Endothelial cell of hepatic sinusoid (primary cell): ENCODE measurements around the gene CPB1.

Experiments used
- in situ Hi-C: cut with HindIII; loops from 2 replicates; pipeline ENCODE4 v1.10.0; 2017; ENCODE audit warnings: low sequenced_read_pairs

CPB1 gene

DNA sequence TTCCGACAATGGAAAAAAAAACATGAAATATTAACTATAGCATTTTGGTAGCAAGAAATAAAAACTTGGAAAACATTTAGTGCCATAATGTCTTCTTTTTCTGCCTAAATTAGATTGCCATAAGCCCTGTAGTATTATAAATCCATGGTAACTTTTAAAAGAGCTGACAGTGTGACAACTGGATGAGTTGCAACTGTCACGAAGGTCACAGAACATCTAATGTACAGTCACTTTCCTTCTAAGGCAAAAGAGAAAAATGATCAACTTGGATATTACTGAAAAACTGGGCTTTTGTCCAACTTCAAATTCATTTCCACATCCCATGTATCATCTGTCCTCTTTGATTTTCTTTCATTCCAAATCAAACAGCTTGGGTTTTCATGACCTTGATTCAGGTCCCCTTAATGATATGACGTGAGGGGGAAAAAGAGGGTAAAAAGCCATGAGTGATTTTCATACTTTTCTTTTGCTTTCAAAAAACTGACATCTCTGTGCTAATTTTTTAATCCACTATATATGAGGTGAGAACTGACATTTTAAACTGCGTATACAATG, 602 bp downstream of the CPB1 start:
- in situ Hi-C loops, result no loop called here

DNA sequence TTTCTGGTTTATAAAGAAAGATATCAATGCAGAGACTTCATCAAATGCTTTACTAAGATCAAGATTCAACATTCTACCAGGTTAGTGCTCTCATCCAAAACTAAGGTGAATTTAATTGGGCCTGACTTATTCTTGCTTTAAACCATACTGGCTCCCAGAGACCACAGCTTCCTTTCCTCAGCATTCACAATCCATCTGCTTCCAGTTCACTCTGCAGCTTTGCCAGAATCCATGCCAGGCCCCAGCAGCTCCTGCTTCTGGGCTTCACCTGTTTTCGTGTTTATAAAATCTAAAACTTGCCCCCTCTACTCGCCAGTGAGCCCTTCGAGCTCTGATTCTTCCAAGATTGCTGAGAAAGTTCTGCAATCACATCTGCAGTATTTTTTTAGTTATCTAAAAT, 2.3 kb downstream of the CPB1 start:
- in situ Hi-C loops, result no loop called here

DNA sequence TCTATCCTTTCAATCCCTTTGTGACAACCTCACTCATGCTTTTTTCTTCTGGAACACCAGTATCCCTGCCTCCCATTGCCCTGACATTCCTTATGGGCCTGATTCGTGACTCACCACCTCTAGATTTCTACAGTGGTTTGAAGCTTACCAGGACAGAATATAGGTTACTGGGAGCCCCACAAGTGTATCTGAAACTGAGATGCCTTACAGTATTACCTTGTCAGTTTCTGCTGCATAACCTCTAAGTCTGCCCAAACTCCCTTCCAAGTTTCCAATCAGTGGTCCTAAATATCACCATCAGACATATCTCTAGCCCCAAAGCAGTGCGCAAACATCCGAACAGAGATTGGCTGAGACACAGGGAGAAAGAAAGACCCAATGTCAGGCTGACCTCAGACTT, 5.6 kb downstream of the CPB1 start:
- in situ Hi-C loops, result no loop called here

DNA sequence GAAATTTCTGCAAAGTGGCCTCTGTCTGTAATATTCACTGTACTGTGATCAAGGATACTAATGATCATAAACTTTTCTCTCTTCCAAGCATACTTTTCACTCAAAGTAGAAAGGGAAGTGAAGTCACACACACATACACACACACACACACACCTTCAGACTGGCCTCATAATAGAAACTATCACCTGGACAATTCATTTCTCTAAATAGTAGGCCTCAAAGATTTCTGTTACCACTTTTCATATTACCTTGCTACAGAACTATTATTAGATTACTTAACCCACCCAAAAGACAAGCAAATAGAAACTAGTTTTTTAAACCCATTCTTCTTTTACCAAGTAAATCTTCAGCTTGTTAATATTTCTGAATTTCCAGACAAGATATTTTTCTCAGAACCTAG, 12.2 kb downstream of the CPB1 start:
- in situ Hi-C loops, result loop anchor here (5.0 kb wide), 1 partner anchor 38 kb away; no protein-coding TSS in a partner anchor

DNA sequence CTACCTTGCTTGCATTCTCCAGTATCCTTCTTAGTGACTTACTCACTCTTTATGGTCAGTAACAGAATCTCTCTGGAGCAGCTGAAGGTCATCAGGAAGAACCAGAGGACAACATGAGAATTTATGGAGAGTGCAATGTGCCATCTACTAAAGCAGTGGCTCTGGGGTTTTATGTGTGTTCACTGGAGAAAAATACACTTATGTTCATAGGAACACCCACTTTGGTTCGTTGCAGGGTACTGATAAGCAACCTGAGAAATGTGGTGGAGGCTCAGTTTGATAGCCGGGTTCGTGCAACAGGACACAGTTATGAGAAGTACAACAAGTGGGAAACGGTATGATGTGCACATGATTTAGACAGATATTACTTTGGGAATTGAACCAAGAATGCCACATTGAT, 12.8 kb downstream of the CPB1 start:
- in situ Hi-C loops, result no loop called here

DNA sequence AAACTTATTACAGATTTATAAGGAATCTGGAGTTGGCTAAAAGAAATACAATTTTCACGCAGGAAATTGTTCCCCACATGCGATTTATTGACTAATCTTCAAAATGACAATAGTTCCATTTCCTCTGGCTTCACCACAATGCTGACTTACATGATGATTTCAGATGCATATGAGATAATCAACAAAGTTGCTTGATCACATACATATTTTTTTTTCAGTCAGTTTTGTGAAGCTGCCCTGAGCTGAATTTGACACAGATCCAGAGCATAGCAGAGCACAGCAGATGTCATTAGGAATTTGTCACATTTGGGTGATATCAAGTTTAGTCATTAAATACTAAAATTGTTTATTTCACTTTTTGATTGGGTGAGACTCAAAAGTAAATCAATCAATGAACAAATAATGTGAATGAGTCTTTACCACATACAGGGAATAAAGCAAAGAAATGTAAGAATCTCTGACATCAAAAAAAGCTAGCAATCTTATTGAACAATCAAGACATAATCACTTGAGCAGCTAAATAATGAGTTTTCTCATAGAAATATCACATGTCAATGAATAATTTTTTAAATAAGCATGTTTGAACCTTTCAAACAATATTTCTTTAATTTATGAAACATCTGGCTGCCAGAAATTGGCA, 18.3 kb downstream of the CPB1 start:
- in situ Hi-C loops, result no loop called here

DNA sequence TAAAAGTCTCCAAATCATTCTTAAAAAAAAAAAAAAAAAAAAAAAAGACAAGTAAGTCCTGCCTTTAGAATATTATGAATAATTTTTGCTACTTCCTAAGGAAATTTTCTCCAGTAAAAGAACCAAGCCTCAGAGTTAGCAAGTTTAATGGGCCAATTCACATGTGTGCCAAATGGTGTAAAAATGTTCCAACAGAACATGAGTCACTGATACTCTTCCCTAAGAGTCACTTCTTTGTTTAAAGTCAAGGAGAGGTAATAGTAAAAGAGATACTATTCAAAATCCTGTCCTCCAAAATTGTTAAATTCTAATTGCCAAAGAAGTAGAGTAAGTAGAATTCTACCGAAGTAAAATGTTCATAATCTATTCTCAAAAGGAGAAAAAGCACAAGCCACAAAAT, 19.7 kb downstream of the CPB1 start:
- in situ Hi-C loops, result no loop called here

DNA sequence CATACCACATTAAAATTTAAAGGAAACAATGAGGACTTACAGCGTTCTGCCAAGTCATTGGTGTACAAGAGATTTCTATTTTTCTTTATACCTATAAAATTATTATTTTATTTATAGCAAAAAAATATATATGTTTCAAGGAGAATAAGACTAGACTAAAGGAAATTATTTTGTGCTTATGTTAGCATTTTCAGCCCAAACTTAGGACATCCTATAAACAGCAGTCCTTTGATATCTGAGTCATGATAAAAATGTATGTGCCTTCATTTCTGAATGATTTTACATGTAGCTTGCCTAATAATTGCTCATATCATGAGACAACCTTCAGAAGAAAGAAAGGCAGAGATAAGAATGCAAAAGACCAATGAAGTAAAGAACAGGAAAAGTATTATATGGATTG, 20.8 kb downstream of the CPB1 start:
- in situ Hi-C loops, result no loop called here

DNA sequence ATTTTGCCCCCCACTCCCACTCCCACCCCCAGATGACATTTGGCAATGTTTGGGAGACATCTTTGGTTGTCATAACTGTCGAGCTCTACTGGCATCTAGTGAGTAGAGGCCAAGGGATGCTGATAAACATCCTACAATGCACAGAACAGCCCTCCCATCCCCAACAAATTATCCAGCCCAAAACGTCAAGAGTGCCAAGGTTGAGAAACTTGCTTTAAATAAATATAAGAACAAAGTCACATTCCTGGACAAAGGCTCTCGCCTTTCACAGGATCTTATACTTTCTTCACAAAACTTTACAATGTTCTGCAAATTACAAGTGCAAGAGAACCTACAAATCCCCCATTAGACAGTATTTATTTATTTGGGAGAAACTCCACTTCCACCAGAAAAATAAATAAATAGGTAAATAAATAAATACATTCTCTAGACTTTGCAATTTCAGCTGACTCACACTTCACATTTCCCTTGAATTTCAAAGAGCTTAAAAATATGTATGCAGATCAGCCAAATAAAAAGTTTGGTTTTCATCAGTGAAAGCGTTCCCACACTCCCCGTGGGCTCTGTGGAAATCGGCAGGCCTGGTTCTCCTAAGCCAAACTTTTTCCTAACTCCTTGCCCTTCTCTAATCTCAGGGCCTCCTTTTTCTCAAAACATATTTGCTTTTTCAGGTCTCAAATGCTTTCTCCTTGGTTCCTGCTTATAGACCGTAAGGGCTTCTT, 24.8 kb downstream of the CPB1 start:
- in situ Hi-C loops, result no loop called here

DNA sequence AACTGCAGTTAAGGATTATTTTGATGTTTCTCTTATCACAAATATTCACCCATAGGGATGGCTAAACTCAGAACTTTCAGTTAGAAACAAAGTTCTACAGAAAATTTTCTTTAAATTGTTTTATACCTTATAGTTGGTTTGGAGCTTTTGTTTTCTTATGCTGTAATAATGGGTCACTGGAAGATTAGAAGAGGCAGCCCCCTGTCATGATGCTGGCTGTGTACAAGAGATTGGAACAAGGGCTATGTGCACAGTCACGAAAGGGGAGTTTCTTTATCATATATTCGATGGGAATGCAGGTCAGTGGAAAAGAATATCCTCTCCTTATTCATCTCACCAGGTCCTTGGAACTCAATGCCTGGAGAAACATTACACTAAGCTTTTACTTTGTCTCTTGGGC, 25.5 kb downstream of the CPB1 start:
- in situ Hi-C loops, result no loop called here

DNA sequence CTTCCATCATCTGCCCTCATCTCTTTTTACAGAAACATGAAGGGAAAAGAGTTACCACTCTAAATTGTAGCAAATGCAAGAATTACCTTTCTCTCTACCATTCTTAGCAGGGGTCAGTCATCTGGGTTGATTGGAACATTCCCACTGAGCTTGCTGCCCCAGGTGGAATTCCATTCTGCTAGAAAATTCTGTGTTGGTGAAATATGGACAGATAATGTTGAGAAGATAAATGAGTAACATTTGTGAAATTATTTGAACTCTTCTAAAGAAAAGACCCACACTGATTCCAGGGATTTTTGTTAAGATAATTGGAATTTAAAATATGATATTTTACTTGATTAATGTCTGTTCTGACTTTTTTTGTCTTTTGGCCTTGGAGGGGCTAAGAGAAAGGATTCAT, 26.4 kb downstream of the CPB1 start:
- in situ Hi-C loops, result no loop called here

DNA sequence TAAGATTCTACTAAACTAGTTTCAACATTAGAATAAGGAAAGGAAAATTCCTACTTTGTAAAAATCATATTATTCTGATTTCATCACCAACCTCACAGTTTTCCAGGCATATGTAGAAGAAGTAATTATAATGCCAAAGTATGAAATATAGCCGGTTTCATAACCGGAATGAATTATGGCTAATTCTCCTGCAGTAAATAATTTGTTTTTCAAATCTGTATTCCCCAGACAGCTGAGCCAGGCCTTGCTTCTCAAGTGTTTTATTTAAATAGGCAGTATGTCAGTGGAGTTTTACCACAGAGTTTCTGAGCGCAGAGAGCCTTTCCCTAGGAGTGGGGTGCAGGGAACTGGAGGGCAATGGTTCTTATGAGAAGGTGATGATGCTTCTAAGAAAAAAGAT, 28.8 kb downstream of the CPB1 start:
- in situ Hi-C loops, result no loop called here

DNA sequence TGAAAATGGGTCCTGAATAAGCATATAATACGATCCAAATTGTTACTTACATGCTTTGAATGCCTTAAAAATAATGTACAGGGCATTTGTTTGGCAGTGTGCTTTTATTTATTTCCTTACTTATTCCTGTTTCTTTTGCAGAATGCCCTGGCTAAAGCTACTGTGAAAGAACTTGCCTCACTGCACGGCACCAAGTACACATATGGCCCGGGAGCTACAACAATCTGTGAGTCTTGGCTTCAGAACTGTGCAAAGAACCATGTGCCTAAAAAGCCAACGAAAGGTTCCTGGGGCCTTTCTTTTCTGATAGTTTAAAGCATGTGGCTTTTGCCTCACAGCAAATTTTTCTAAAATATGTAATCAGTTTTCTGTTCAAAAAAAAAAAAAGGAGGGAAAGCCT, 29.7 kb downstream of the CPB1 start:
- in situ Hi-C loops, result no loop called here

DNA sequence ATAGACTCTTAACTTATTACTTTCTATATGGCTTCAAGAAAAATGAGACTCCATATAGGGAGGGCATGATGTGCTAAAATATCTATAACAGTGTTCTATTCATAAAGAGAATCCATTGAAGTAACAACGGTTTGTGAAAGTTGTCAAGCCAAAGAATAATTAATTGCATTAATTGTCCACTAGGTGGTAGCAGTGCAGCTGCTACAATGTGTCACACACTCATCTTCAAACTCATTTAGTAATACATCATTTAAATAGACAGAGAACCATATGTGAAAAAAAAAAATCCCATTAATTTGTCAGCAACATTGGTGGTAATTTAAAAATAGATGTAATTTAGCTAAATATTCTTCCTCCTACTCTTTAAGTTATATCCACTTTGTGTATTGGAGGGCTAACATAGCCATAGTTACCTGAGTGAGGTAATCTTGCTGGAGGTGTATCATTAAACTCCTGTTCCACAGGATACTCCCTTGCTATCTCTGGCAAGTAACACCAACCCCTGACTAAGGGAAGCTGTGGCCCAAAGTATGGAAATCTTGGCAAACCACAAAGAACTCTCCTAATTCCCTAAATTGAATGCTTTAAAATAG, 33.8 kb downstream of the CPB1 start:
- in situ Hi-C loops, result no loop called here

DNA sequence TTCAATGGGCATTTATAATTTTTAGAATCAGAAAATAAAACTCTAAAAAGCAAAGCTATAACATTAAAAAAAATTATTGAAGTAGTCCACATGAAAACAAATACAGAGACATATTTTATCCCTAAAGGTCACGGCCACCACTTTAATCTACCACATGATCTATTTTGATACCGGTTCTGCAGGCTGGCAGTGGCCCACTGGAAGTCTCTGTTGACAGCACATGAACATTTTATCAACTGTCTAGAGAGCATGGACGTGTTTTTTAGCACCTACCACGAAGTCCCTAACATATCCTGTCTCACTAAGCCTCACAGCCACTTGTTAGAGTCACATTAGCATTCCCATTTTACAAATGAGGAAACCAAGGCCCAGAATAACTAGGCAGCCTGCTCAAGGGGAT, 35.7 kb downstream of the CPB1 start:
- in situ Hi-C loops, result no loop called here

DNA sequence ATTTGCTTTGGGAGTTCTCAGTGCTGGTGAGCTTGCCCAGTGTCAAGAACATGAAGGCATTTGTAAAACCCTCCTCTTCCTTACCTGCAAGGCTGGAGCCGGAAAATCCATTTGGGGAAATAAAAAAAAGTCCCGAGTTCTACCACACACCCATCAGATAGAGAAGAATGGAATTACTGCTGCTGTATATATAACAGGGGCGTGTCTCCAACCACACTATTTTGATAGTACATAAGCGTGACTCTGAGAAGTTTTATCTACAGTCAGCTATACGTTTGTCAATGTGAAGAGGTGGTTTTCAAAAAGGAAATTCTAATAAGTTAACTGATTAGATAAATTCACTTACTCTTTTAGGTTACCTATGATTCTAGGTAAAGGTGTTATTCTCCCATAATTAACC, 36.2 kb downstream of the CPB1 start:
- in situ Hi-C loops, result no loop called here

DNA sequence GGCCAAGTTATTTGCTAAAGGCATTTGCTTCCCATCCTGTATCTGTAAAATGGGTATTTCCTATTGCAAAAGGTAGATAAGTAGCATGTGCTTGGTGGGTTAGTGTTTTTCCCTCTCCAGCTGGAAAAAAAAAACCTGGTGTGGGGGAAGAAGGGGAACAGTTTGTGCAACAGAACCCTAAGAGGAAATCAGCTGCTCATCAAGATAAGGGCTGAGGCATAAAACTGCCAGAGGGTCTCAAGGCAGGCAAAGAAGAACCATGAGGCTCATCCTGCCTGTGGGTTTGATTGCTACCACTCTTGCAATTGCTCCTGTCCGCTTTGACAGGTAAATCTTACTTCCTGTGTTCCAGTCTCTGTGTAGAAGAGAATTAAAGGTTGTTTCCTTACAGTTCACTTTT, 37.4 kb downstream of the CPB1 start, which contains the start of gene CPA3:
TSS of gene CPA3 (plus strand) at position 248 of the 400 bp plus-strand sequence. CDS start at position 260, 12 bp downstream.
- in situ Hi-C loops, result no loop called here

DNA sequence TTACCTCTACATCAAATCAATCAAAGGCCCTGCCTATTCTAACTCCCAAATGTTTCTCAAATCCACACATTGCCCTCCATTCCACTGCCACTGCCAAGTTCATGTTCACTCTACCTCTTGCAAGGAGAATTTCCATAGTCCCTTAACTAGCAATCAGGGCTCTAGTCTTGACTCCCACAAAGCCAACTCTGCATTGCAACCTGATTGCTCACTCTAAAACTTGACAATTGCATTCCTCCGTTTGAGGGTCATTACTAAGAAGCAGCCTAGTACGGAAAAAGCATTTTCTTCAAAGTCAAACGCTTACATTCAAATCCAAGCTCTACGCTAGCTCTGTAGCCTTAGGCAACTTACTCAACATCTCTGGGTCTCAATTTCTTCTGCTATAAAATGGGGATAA, 38.6 kb downstream of the CPB1 start:
- in situ Hi-C loops, result no loop called here

DNA sequence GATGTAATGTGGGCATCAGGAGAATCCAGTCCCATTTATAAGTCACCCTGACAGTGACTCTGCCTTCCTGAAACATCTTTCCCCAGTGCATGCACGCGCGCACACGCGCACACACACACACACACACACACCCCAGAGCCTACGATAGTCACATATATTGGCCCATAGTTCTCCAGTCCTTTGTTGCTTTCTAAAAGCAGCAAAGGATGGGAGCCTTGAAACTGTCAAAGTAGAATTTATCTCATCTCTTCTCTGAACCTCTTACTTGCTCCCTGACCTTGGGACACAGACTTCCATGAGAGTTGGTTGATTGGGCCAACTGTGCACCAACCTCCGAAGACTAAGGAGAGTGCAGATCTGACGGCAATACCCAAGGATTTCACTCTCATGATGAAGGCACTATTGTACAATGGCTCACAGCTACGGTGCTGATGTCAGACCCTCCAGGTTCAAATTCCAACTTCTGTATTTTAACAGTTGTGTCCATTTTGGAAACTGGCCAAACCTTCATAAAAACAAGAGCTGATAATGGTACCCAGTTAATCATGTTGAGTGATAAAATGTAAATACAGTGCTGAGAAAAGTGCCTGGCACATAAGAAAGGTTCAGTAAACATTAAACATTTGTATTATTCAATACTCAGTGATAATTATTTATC, 45.8 kb downstream of the CPB1 start:
- in situ Hi-C loops, result no loop called here

DNA sequence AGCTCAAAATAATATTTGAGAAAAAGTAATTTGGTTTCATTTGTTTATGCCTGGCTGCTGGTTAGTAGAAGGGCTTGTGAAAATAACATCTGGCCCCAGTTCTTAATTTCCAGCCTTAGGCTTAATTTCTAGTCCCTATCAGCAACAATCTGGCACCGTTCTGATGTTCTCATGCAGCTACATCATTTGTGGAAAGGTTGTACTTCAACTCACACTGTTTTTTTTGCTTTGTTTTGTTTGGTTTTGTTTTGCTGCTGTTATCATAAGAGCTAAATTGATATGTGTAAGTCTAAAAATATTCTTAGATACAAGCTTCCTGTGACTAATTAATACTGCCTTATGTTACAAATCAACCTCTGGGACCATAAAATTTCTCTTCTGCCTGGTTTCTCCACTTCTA, 46.4 kb downstream of the CPB1 start:
- in situ Hi-C loops, result no loop called here

DNA sequence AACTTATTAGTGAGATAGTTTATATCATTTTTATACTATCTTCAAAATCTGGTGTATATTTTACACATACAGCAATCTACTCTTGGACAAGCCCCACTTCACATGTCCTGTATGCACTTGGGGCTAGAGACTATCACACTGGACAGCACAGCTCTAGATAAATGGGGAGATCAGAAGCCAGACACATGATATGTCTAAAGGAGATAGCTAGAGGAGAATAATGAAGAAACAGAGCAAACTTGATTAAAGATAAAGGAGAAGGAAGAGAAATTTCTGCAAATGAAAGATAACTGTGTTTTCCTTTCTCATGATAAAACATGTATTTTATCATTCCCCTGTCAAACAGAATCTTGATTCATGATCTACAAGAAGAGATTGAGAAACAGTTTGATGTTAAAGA, 50.5 kb downstream of the CPB1 start:
- in situ Hi-C loops, result no loop called here

DNA sequence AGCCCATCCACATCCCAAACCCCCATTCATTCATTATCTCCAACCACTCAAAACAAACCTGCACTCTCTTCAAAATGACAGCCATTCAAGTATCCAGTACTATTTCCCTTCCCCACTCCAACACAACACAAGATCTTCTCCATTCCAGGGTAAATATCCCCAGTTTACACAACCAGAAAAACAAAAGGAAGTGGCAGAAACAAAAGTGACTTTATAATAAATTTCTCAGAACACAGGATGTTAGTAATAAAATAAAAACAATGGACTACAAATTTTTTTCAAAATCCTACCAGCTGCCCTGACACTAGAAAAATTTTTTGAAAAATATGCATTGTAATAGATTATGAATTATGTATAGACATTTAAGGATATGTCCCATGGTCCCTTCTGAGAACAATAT, 51.6 kb downstream of the CPB1 start:
- in situ Hi-C loops, result no loop called here
